ENCODE data around the gene TTC29.

GRCh38 chr4:146972036-146972435 lies 26.4 kb upstream of the TTC29 start:
- no peak for TF ChIP-seq CTCF (IDR thresholded peaks at IDR 0.05)
- no peak for TF ChIP-seq POLR2AphosphoS5 (IDR thresholded peaks at IDR 0.05; ENCODE audit: insufficient read depth in 1 of 2, low read depth in 1 of 2)

Data from vagina (tissue), 2 donors.